Spleen (tissue), 7 donors: Measurements from ENCODE around the gene ELAVL3.

Experiments used
- CTCF ChIP-seq, 11 experiments: fragments of 200-600 bp in 7 of 11; fragments of 450-650 bp in 4 of 11; sonication (generic) in 4 of 11; IDR thresholded peaks in 8 of 11; conservative IDR thresholded peaks in 3 of 11; 1 replicate in 7 of 11; 2 replicates in 4 of 11; pipeline versions ENCODE4 v1.4.0 to v1.8.0; 2016 to 2021; ENCODE audit warnings: antibody characterized with exemption in 11 of 11, inconsistent platforms in 4 of 11, mild to moderate bottlenecking in 1 of 11
- POLR2AphosphoS5 ChIP-seq, 3 donors: sonication (generic); formaldehyde crosslinking; IDR thresholded peaks; one replicate each; pipeline ENCODE4 v1.5.1; 2017; ENCODE audit warnings: antibody characterized with exemption in 3 of 3
- donor health status: DM: no; HTN: no; CAD: no; lungs with moderate emphysema.
- donor health status: DM: no; HTN: no; CAD: no.
- donor health status: DM: no; HTN: no; CAD: no.

DNA sequence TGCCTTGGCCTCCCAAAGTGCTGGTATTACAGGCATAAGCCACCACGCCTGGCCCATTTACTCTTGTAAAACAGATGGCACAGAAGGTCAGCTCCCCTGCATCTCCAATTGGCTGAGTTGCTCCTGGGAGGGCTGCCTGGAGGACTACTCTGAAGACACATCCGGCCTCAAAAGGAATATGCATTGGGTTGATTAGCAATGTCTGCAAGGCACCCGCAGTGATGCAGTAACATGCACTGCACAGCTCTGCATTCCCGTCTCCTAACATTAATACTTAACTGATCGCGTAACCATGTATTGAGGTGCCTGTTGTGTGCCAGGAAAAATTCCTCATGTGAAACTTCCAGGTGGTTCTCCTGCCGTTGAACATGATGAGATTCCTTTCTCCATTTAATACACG, 5.0 kb downstream of the ELAVL3 start:
- TF ChIP-seq CTCF (IDR thresholded peaks at IDR 0.05 in 8 of 11, conservative IDR thresholded peaks at IDR 0.05 in 3 of 11) = no peak
- TF ChIP-seq POLR2AphosphoS5 (IDR thresholded peaks at IDR 0.05) = no peak
